CD4-positive, alpha-beta memory T cell (primary cell): Measurements from ENCODE around the gene MAP7. TPM values are rescaled to one million over a fixed set of nuclear protein-coding genes. Genes with fewer than 3 reads are reported as not detected.
A peak's percentile ranks its signal among the peaks of the same experiment; 100 is the strongest.

Source experiments
- CTCF ChIA-PET: fragments of 350-600 bp; sonication (Branson Sonifier 250); formaldehyde crosslinking; loops from one replicate; lab custom pipeline; 2021; ENCODE audit warnings: inconsistent platforms; ENCODE audit not compliant: partially characterized antibody; lab: Charles Lee
- POLR2A ChIA-PET: fragments of 350-600 bp; sonication (Branson Sonifier 250); formaldehyde crosslinking; loops from one replicate; lab custom pipeline; 2021; ENCODE audit not compliant: partially characterized antibody; lab: Charles Lee
- DNase-seq, 5 donors: peaks; one replicate each; pipeline versions ENCODE4 v3.0.0 to v3.0.0-alpha.2; 2020 to 2022; ENCODE audit warnings: mixed read lengths in 1 of 5
- H3K27ac ChIP-seq: one replicate; pipeline ENCODE4 v1.7.0; 2013; ENCODE audit warnings: low read depth, low read length
- H3K27me3 ChIP-seq: 2 replicates; pipeline ENCODE4 v1.7.0; 2013; ENCODE audit warnings: mild to moderate bottlenecking, low read length, moderate library complexity; ENCODE audit not compliant: insufficient read depth
- H3K36me3 ChIP-seq: 2 replicates; pipeline ENCODE4 v1.7.0; 2013; ENCODE audit warnings: mild to moderate bottlenecking, low read length, moderate library complexity; ENCODE audit not compliant: insufficient read depth
- H3K4me1 ChIP-seq: 2 replicates; pipeline ENCODE4 v1.7.0; 2013; ENCODE audit warnings: mild to moderate bottlenecking, low read length, moderate library complexity; ENCODE audit not compliant: insufficient read depth
- H3K4me3 ChIP-seq, 2 donors: one replicate each; pipeline ENCODE4 v1.7.0; 2013; ENCODE audit warnings: low read length in 2 of 2, mild to moderate bottlenecking in 1 of 2
- H3K9me3 ChIP-seq, 2 donors: one replicate each; pipeline ENCODE4 v1.7.0; 2013; ENCODE audit warnings: low read length in 2 of 2, control low read depth in 1 of 2; ENCODE audit not compliant: control insufficient read depth in 1 of 2
- H3K27ac Mint-ChIP-seq, 7 donors: one replicate each; pipeline ENCODE4 v1.8.0; 2020 to 2021; ENCODE audit warnings: mixed read lengths in 7 of 7, mild to moderate bottlenecking in 6 of 7, inconsistent platforms in 3 of 7, moderate library complexity in 3 of 7
- H3K27me3 Mint-ChIP-seq, 2 donors: one replicate each; pipeline ENCODE4 v1.8.0; 2020 to 2021; ENCODE audit warnings: mixed read lengths in 2 of 2
- H3K36me3 Mint-ChIP-seq, 2 donors: one replicate each; pipeline ENCODE4 v1.8.0; 2020 to 2021; ENCODE audit warnings: mixed read lengths in 2 of 2, inconsistent platforms in 1 of 2, mild to moderate bottlenecking in 1 of 2
- H3K4me1 Mint-ChIP-seq, 4 donors: one replicate each; pipeline ENCODE4 v1.8.0; 2020 to 2021; ENCODE audit warnings: mixed read lengths in 4 of 4, mild to moderate bottlenecking in 1 of 4
- H3K4me3 Mint-ChIP-seq, 8 donors: one replicate each; pipeline ENCODE4 v1.8.0; 2020 to 2021; ENCODE audit warnings: mixed read lengths in 8 of 8, mild to moderate bottlenecking in 7 of 8, moderate library complexity in 6 of 8, inconsistent platforms in 3 of 8
- H3K9me3 Mint-ChIP-seq, 8 donors: one replicate each; pipeline ENCODE4 v1.8.0; 2020 to 2021; ENCODE audit warnings: mixed read lengths in 8 of 8, mild to moderate bottlenecking in 5 of 8, inconsistent platforms in 3 of 8, moderate library complexity in 1 of 8
- intact Hi-C: fragments of 100-400 bp; cut with micrococcal nuclease; formaldehyde crosslinking; loops from one replicate; pipeline ENCODE4 v1.15.1; 2023
- polyA plus RNA-seq, 2 donors: library from polyadenylated mRNA; unstranded; fragments of 300-500 nt; fragmentation: Illumina TruSeq; gene quantifications; one replicate each; pipeline ENCODE4 v1.2.3, GENCODE V29; 2021
- total RNA-seq, 2 experiments: library from RNA; stranded (reverse); gene quantifications; one replicate each; pipeline ENCODE4 v1.2.3, GENCODE V29; 2021

The MAP7 gene
- total and polyA plus RNA-seq, 4 experiments from 2014 or later: 0.55 to 1.5 (median 0.65) TPM

DNA sequence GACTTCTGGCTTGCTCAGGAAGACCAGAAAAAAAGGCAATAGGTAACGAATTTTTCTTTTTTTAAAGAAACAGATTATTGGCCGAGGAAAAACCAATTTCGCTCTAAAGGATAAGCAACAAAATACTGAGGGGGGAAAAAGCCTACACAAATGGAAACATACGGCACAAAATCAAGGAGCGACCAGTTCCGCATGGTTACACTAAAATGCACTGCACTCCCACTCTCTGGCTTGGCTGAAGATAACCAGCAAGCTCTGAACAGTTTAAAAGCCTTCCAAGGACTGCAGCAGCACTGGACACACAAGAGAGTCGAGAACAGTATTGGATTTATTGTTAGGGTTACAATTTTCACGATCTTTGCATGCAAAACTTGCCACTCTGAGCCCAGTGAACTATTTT, 881 bp upstream of the MAP7 start:
- intact Hi-C loops: loop anchor here (2.0 to 10.0 kb wide), 2 partner anchors 1056 to 1100 kb away; partner anchors contain the start of gene AHI1
- ChIA-PET POLR2A (interaction anchor here (1.3 to 2.5 kb wide), 2 partner anchors 241 to 261 kb away, joined by 3 to 10 read pairs; partner anchors contain the start of genes BCLAF1 and MAP3K5), CTCF (interaction anchor here (1.0 to 5.6 kb wide), 4 partner anchors 10 to 292 kb away, joined by 3 to 56 read pairs (median 4); no protein-coding TSS in a partner anchor)
- Mint-ChIP-seq H3K4me3 (peak overlapping the region; percentile 62 to 77 (median 70)), H3K36me3 (peaks cover 6 to 7% of the 10 kb centered on the region in 2 donors), H3K27ac (peak overlapping the region in 5 of 7 donors; percentile 36 to 73 (median 62)), H3K27me3 (peaks cover 16 to 21% of the 10 kb centered on the region in 2 donors), H3K4me1 (peaks cover 1 to 14% (median 9%) of the 10 kb centered on the region in 4 donors), H3K9me3 (no peaks in the 10 kb centered on the region)
- H3K36me3 ChIP-seq: no peaks in the 10 kb centered on the region
- H3K9me3 ChIP-seq: no peaks in the 10 kb centered on the region
- no peak overlapping the region for H3K27ac ChIP-seq
- no peak for DNase-seq
- H3K4me1 ChIP-seq: peaks cover 13% of the 10 kb centered on the region
- H3K27me3 ChIP-seq: peaks cover 14% of the 10 kb centered on the region
- no peak overlapping the region for H3K4me3 ChIP-seq

DNA sequence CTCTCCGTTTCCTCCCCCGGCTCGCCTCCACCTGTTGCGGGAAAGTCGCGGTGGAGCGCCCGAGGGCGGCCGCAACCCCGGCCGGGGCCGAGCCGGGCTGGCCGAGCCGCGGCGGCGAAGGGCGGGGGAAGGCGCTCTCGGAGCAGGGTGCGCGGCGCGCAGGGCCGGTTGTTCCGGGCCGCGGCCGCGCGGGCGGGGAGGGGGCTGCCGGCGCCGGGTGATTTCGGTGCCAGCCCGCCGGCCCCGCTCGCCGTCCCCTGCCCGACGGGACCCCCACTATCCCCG, 235 bp downstream of the MAP7 start:
- H3K4me1 ChIP-seq: peaks cover 13% of the 10 kb centered on the region
- peak in 1 of 5 donors; percentile 6 for DNase-seq
- Mint-ChIP-seq H3K27me3 (peaks cover 21 to 26% of the 10 kb centered on the region in 2 donors), H3K9me3 (no peaks in the 10 kb centered on the region), H3K4me3 (peak overlapping the region in 4 of 8 donors; percentile 19 to 70 (median 49)), H3K4me1 (peaks cover 1 to 14% (median 9%) of the 10 kb centered on the region in 4 donors), H3K36me3 (peaks cover under 1 to 1% of the 10 kb centered on the region in 2 donors), H3K27ac (no peak overlapping the region)
- peaks cover 14% of the 10 kb centered on the region for H3K27me3 ChIP-seq
- peak overlapping the region in 1 of 2 donors; percentile 54 for H3K4me3 ChIP-seq
- H3K27ac ChIP-seq: no peak overlapping the region
- no peaks in the 10 kb centered on the region for H3K36me3 ChIP-seq
- POLR2A ChIA-PET: interaction anchor here (2.5 kb wide), 1 partner anchor 260 kb away, joined by 10 read pairs; the partner anchor contains the start of gene BCLAF1
- CTCF ChIA-PET: interaction anchor here (0.7 to 5.6 kb wide), 5 partner anchors 9 to 332 kb away, joined by 3 to 56 read pairs (median 4); partner anchors contain the start of gene MAP3K5
- intact Hi-C loops: loop anchor here (2.0 to 10.0 kb wide), 2 partner anchors 1055 to 1099 kb away; partner anchors contain the start of gene AHI1
- no peaks in the 10 kb centered on the region for H3K9me3 ChIP-seq

DNA sequence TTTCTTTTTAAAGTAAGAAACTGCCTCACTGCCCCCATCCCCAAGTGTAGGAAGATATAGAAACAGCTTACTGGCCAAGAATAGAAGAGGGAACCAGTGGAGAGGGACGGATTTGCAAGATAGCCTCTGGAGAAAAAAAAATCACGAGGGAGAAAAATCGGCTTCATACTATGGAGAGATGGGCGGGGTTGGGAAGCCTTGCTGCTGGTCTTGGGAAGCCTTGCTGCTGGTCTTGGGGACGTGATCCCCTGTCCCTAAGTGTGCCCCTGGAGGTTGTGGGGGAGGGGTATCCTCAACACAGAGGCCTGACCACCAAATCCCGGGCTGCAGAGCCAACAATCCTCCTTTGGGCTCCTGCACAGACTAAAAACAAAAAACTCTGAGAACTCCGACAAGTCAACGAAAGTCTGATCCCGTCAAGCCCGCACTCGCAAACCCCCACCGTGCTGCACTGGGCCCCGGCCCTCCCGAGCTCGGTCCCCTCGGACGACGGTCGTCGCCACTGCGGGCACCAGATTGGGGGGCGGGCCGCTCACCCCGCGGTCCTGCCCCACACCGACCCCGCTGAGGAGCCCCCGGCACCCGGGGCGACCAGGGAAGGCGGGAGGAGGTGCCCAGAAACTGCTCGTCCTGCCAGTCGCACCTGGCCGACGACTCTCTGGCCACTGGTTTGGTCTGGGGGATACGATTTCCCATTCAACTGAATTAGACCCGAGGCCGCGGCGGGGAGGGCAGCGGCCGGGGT, 750 bp downstream of the MAP7 start:
- peak overlapping the region; percentile 65 to 81 (median 76) for H3K4me3 Mint-ChIP-seq
- no peaks in the 10 kb centered on the region for H3K9me3 Mint-ChIP-seq
- H3K27me3 Mint-ChIP-seq: peaks cover 26 to 27% of the 10 kb centered on the region in 2 donors
- H3K36me3 Mint-ChIP-seq: no peaks in the 10 kb centered on the region
- H3K27ac ChIP-seq: no peak overlapping the region
- H3K4me3 ChIP-seq: peak overlapping the region in 1 of 2 donors; percentile 54
- DNase-seq: peak in 2 of 5 donors; percentile 7 to 17
- H3K27me3 ChIP-seq: peaks cover 14% of the 10 kb centered on the region
- ChIA-PET POLR2A (interaction anchor here (2.5 kb wide), 1 partner anchor 260 kb away, joined by 10 read pairs; the partner anchor contains the start of gene BCLAF1), CTCF (interaction anchor here (0.7 to 5.6 kb wide), 6 partner anchors 8 to 332 kb away, joined by 3 to 56 read pairs (median 4); partner anchors contain the start of gene MAP3K5)
- no peaks in the 10 kb centered on the region for H3K36me3 ChIP-seq
- H3K4me1 Mint-ChIP-seq: peaks cover 1 to 14% (median 9%) of the 10 kb centered on the region in 4 donors
- intact Hi-C loops: loop anchor here (2.0 to 10.0 kb wide), 2 partner anchors 1055 to 1099 kb away; partner anchors contain the start of gene AHI1
- peak overlapping the region in 5 of 7 donors; percentile 6 to 70 (median 52) for H3K27ac Mint-ChIP-seq
- H3K4me1 ChIP-seq: peaks cover 13% of the 10 kb centered on the region
- no peaks in the 10 kb centered on the region for H3K9me3 ChIP-seq

DNA sequence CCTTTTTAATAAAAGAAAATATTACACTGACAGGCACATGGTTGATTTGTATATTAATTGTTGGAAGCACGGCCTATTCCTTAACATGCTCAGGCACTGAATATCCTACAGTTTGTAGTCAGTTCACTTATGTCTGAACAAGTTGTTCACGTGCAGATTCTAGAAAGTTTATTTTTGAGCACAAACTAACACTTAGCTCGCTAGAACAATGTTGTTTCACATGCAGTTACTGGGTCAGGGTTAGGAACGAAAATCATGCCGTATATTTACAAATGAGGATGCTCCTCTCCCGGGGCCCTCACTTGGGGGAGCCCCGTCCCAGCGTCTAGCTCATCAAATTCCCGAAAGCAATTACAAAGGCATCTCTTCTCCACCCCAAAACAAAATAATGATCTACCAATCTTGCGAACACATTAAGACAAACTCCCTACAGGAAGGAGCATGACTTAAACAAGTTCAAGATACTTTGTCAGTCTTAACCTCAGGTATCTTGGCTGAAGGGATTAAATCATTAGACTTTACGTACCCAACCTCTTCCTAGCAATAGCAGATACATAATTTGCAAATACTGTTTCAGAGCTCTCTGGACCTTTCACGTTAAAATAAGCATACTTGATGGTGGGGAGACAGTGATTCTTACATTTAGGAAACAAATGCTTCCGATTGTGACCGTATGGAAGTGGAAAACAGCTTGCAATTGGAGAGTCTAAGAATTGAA, 1.5 kb downstream of the MAP7 start:
- H3K27me3 Mint-ChIP-seq: peaks cover 27 to 30% of the 10 kb centered on the region in 2 donors
- H3K4me3 Mint-ChIP-seq: peak overlapping the region; percentile 65 to 81 (median 76)
- no peaks in the 10 kb centered on the region for H3K9me3 Mint-ChIP-seq
- Histone ChIP-seq H3K9me3 (no peaks in the 10 kb centered on the region), H3K27ac (no peak overlapping the region), H3K4me1 (peaks cover 13% of the 10 kb centered on the region), H3K36me3 (no peaks in the 10 kb centered on the region), H3K27me3 (peaks cover 14% of the 10 kb centered on the region), H3K4me3 (no peak overlapping the region)
- POLR2A ChIA-PET: interaction anchor here (2.5 kb wide), 1 partner anchor 259 kb away, joined by 10 read pairs; the partner anchor contains the start of gene BCLAF1
- H3K36me3 Mint-ChIP-seq: no peaks in the 10 kb centered on the region
- CTCF ChIA-PET: interaction anchor here (1.0 to 5.6 kb wide), 3 partner anchors 15 to 244 kb away, joined by 3 to 56 read pairs (median 3); partner anchors contain the start of gene MAP3K5
- H3K27ac Mint-ChIP-seq: peak overlapping the region in 4 of 7 donors; percentile 6 to 52 (median 30)
- peaks cover 1 to 14% (median 9%) of the 10 kb centered on the region in 4 donors for H3K4me1 Mint-ChIP-seq
- no peak for DNase-seq
- intact Hi-C loops: no loop called here

DNA sequence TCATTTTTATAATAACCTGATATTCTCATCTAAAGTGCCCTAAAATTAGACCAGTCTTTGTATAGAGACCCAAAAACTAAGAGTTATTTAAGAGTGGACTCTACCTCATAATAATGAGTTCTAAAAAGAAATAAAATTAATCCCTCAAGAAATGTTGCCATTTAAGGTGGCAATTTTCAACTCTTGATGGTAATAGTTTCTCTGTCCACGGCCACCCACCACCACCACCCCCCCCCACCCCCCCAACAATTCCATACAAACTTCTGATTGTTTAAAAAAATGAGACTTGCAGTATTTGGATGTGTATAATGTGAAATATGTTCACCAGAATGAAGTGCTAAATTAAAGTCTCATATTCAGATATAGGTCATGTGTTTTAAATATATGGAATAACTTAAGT, 2.4 kb downstream of the MAP7 start:
- Mint-ChIP-seq H3K4me1 (peaks cover 1 to 14% (median 9%) of the 10 kb centered on the region in 4 donors), H3K27me3 (peaks cover 29 to 35% of the 10 kb centered on the region in 2 donors), H3K36me3 (no peaks in the 10 kb centered on the region), H3K9me3 (no peaks in the 10 kb centered on the region), H3K27ac (no peak overlapping the region), H3K4me3 (peak overlapping the region in 1 of 8 donors; percentile 77)
- CTCF ChIA-PET: interaction anchor here (1.5 kb wide), 1 partner anchor 9 kb away, joined by 3 read pairs; no protein-coding TSS in a partner anchor
- Histone ChIP-seq H3K27me3 (peaks cover 14% of the 10 kb centered on the region), H3K4me1 (peaks cover 13% of the 10 kb centered on the region), H3K36me3 (no peaks in the 10 kb centered on the region), H3K4me3 (no peak overlapping the region), H3K27ac (no peak overlapping the region), H3K9me3 (no peaks in the 10 kb centered on the region)
- POLR2A ChIA-PET: interaction anchor here (1.4 kb wide), 1 partner anchor 258 kb away, joined by 7 read pairs; the partner anchor contains the start of gene BCLAF1
- intact Hi-C loops: no loop called here
- DNase-seq: no peak

DNA sequence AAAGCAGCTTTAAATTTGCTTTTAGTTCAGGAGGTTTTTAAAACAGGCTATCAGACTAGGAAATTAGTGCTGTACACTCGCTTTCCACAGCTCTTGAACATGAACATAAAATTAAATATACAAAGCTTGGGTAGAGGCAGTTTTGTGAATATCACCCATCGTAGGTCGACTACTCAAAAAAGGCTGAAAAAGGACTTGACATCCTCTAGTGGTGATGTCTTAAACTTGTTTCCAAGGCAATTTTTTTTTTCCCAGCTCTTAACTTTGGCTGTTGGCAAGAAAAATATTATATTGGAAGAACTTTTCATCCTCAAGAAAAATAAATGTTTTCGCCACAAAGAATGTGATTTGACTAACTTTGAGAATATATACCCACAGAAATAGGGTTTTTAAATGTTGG, 2.9 kb downstream of the MAP7 start:
- Mint-ChIP-seq H3K4me3 (no peak overlapping the region), H3K36me3 (no peaks in the 10 kb centered on the region), H3K4me1 (peaks cover 1 to 14% (median 9%) of the 10 kb centered on the region in 4 donors), H3K9me3 (no peaks in the 10 kb centered on the region), H3K27ac (no peak overlapping the region), H3K27me3 (peaks cover 30 to 36% of the 10 kb centered on the region in 2 donors)
- no peaks in the 10 kb centered on the region for H3K9me3 ChIP-seq
- H3K27me3 ChIP-seq: peaks cover 14% of the 10 kb centered on the region
- intact Hi-C loops: no loop called here
- ChIA-PET CTCF (interaction anchor here (1.5 kb wide), 1 partner anchor 9 kb away, joined by 3 read pairs; no protein-coding TSS in a partner anchor), POLR2A (interaction anchor here (1.4 kb wide), 1 partner anchor 257 kb away, joined by 7 read pairs; the partner anchor contains the start of gene BCLAF1)
- no peak overlapping the region for H3K4me3 ChIP-seq
- H3K4me1 ChIP-seq: peaks cover 13% of the 10 kb centered on the region
- no peak overlapping the region for H3K27ac ChIP-seq
- no peak for DNase-seq
- H3K36me3 ChIP-seq: no peaks in the 10 kb centered on the region
